CD4-positive, alpha-beta T cell treated with Interleukin-15 for 4 hours (primary cell): ENCODE data around the gene KCNJ1.

ENCODE experiments used
- DNase-seq: peaks from one replicate; pipeline ENCODE4 v3.0.0-alpha.2; 2020; ENCODE audit warnings: low spot score

The KCNJ1 gene

GRCh38 chr11:128901653-128902514 is 34.8 kb upstream of the KCNJ1 start:
- no peak for DNase-seq

DNA sequence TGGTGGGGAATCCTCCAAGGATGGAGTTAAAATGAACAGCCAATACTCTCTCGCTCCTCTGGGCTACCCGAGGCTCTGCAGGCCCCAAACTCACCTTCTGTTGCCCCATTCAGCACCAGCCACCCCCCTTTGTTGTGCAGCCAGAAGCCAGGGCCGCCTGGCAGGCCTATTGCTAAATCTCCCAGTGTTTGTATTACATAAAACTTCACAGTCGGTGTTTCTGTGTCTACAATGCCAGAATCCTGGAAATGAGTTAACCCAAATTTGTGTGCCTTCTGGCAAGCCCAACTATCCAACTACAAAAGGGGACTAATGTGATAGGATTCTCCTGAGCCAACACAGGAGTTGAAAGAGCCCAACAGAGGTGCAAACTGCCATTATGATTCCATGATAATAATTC is 33.4 kb upstream of the KCNJ1 start:
- no peak for DNase-seq

DNA sequence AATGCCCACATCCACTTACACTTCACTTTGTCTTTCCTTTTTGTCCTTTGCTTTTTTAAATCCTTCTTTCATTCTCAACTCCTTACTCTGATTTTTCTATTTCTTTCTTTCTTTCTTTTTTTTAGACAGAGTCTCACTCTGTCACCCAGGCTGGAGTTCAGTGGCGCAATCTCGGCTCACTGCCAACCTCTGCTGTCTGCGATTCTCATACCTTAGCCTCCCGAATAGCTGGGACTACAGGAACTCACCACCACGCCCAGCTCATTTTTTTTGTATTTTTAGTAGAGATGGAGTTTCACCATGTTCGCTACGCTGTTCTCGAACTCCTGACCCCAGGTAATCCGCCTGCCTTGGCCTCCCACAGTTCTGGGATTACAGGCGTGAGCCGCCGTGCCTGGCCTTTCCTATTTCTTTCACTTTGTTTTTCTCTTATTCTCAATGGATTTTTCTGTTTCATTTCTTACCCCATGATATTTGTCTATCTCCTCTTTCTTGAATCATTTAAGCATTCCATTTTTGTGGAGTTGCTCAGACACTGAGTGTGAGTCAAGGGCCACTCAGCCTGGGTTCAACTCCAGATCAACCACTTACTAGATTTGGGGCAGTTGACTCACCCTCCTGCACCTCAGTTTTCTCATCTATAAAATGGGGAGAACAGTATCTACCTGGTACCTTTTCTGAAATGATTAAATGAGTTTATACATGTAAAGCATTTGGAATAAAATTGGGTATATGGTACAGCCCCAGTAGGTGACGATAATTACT is 31.7 kb upstream of the KCNJ1 start:
- no peak for DNase-seq

GRCh38 chr11:128897826-128898225 is 30.7 kb upstream of the KCNJ1 start:
- DNase-seq: no peak

- DNase-seq: no peak
Observed at GRCh38 chr11:128896356-128896755, 29.3 kb upstream of the KCNJ1 start.

GRCh38 chr11:128895526-128895925 is 28.4 kb upstream of the KCNJ1 start:
- no peak for DNase-seq

DNA sequence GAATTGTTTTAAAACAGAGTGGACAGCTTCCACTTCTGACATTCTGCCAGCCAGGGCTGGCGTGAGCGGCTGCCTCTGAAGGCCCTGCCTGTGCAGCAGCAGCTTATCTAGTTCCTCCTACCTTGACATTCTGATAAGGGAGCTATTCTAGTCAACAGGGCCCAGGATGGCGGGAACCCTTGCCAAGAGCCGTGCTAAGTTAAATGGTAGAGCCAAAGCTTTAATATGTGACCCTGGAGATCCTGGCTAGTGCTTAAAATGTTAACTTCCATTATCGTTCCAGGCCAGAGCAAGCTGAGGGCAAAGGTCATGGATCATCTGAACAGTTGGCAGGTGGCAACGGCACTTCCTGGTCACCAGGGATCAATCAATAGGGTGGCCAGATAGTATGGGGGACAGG is 27.6 kb upstream of the KCNJ1 start:
- DNase-seq: no peak

DNA sequence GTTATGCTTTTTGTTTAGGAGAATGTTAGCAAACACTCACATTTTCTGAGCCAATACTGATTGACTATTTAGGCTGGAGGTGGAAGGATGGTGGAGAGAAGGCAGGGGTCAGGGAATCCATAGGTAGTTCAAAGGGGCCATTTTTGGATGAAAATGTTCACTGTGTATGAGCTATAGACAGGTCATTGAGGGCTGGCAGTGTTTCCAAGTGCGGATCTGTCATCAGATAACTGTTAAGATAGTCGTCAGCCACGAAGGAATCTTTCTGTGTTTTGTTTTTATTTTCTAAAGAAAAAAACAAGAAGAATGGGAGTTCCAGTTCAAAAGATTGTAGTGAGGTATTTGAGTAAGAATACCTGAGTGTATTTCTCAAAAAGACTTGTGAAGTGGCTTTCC is 27.2 kb upstream of the KCNJ1 start:
- DNase-seq: no peak

DNA sequence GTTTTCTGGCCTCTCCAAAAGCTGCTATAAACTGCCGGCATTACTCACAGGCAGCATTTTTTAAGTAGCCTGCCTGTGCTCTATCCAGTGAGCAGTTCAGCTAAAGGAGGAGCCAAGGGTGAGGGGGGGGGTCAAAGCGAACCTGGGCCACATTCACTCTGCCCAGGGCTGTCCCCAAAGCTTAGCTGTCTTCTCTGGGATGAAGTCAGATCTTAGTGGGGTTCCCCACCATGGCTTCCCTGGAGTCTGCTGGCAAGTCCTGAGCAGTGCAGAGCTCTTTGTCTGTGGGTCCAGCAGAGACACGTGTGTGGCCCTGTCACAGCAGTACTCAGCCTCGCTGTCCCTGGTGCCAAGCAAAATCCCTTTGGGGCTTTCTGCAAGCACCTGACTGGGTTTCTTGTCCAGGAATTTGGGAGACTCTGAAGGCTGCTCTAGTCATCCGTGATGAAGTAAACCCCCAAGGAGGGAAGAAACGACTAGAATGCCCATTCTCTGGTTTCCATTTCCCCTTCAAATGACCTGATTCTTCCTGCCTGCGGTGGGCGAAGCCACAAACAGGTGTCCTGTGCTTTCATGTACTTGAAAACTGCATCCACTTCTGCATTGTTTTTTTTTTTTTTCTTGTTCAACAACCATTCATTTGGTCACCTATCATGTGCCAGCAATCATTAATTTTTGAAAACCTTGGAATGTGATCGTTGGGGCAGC is 26.6 kb upstream of the KCNJ1 start:
- DNase-seq: no peak

DNA sequence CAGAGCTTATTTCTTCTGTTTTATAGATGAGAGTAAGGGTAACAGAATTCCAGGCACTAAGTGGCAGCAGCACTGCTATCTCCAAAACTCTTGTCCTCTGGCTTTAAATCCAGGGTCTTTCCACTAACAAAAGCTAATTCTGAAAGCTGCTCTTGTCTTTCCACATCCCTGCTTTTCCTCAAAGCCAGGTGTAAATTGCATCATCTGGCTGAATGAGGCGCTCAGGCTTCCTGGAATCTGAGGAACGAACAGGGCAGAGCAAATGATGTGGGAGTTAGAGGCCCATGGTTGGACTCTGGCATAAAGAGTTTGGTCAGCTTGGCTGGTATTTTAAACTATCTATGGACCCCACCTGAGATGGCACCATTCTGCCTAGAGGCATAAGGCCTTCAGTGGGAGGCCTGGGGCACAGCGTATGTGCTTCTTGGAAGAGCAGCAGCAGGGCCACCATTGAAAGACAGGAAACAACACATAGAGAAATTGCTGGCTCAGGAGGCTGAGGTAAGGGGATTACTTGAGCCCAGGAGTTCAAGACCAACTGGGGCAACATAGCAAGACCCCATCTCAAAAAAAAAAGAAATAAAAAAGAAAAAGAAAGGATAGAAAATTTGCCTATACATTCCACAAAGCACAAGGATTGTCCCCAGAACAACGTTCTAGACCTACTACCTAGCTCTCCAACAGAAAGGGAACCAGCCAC is 25.9 kb upstream of the KCNJ1 start:
- no peak for DNase-seq

GRCh38 chr11:128891913-128892398 is 24.9 kb upstream of the KCNJ1 start:
- DNase-seq: no peak

GRCh38 chr11:128890543-128891368 is 23.7 kb upstream of the KCNJ1 start, which contains the start of gene KCNJ5:
TSS of gene KCNJ5 (plus strand) at chr11:128891356. CDS start at chr11:128911274, 19,918 bp downstream.
- no peak for DNase-seq

GRCh38 chr11:128890216-128890542 is 23.1 kb upstream of the KCNJ1 start:
- DNase-seq: no peak

DNA sequence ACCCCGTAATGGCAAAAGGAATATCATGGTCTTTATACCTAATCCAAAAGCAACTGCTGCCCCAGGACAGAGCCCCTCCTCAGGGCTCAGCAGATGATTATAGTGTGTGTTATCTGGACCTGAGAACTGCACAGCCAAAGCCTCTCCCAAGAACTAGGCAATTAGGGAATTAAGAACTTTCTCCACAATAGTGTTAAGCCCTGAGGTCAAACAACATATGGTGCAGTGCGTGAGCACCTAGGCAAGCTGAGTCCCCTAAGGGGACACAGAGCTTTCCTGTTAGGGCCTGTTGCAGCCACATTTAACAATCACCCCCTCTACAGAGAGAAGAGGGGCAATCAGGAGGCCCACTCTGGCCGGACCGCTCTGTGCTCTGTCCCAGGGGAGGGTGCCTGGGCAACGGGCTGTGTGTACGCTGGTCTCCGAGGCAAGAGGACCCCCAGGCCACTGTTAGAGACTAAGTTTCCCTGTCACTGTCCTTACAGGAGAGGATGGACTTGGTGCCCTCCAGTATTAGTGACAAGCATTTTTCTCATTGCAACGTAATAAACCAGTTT is 22.6 kb upstream of the KCNJ1 start:
- no peak for DNase-seq

DNA sequence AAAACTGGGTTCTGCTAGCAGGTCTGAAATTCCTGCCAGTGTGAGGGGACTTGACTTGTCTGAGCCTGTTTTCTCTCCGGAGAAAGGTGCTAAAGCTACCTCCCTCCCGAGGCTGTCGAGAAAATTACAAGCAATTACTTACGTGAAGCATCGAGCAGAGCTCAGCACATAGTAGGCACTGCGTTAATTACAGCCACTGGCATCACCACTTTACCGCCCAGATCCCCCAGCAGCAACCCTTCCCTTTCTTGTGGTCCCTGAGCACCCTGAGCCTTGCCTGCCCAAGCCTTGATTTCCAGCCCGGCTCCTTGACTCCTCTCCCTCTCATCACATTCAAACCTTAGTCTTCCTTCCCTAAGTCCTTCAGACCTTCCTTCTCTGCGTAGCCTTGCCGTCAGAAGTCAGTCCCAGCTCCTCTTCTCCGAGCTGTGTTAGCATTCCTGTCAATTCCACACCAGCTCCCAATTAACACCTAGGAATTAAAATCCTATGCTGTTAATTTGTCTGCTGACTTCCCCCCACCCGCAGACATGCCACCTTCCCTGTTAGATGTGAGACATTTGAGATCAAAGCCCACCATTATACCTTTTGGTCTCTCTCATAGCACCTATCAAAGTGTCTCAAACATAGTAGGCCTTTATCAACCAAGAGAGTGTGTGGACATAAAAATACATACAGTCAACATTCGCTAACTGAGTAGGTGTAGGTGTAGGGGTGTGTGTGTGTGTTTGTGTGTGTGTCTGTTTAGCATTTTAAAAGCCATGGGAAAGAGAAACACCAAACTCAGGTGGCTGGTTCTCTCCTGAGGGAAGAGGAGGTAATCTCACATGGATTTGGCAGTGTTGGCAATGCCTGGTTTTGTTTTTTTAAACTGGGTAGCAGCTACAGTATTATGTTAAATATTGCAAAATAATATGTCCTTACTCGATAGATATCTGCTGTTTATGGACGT is 21.2 kb upstream of the KCNJ1 start:
- no peak for DNase-seq

- DNase-seq: no peak
Observed at GRCh38 chr11:128886406-128887124, 19.5 kb upstream of the KCNJ1 start.

GRCh38 chr11:128884703-128885338 is 17.7 kb upstream of the KCNJ1 start:
- DNase-seq: peak; percentile 75

DNA sequence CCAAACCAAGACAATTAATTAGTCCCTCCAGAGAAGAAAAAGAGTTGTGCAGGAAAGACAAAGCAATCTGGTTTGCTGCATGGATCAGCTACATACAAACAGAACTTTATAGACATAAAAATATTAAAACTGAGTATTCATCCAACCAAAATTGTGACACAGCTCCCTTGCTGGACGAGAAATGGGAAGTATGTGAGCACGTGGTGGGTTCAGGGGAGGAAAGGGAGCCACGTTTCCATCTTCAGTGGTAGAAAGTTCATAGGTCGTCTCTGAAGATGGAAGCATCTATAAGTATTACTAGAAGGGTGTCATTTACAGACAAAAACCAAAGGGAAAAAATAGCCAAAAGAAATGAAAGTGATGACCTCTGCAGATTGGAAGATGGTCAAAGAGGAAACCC is 17.0 kb upstream of the KCNJ1 start:
- DNase-seq: no peak
